H9 (cell line): ENCODE results near the gene GOLPH3L. TPM values are rescaled to one million over a fixed set of nuclear protein-coding genes. Genes with fewer than 3 reads are reported as not detected.

ENCODE experiments used
- DNase-seq: peaks from one replicate; pipeline ENCODE4 v3.0.0-alpha.2; 2017
- H2AFZ ChIP-seq: one replicate; pipeline ENCODE4 v1.6.1; 2013; ENCODE audit warnings: mild to moderate bottlenecking, low read length, control low read depth, moderate library complexity
- H2AK5ac ChIP-seq: 2 replicates; pipeline ENCODE4 v1.6.1; 2013; ENCODE audit warnings: low read length, control low read depth, mixed read lengths; ENCODE audit not compliant: insufficient read length
- H2BK120ac ChIP-seq: one replicate; pipeline ENCODE4 v1.6.1; 2013; ENCODE audit warnings: low read depth, mild to moderate bottlenecking, low read length, control low read depth, inconsistent platforms; ENCODE audit not compliant: poor library complexity, severe bottlenecking
- H2BK12ac ChIP-seq: 2 replicates; pipeline ENCODE4 v1.6.1; 2013; ENCODE audit warnings: low read length, control low read depth, mixed read lengths, low read depth; ENCODE audit not compliant: insufficient read length
- H2BK15ac ChIP-seq: 2 replicates; pipeline ENCODE4 v1.6.1; 2013; ENCODE audit warnings: low read depth, low read length, control low read depth
- H2BK20ac ChIP-seq: one replicate; pipeline ENCODE4 v1.6.1; 2013; ENCODE audit warnings: low read depth, mild to moderate bottlenecking, low read length, control low read depth, inconsistent platforms; ENCODE audit not compliant: poor library complexity, severe bottlenecking
- H2BK5ac ChIP-seq: 2 replicates; pipeline ENCODE4 v1.6.1; 2013; ENCODE audit warnings: low read length, control low read depth, mixed read lengths; ENCODE audit not compliant: insufficient read length
- H3K14ac ChIP-seq: 2 replicates; pipeline ENCODE4 v1.6.1; 2013; ENCODE audit warnings: low read length, control low read depth; ENCODE audit not compliant: insufficient read depth
- H3K18ac ChIP-seq: 2 replicates; pipeline ENCODE4 v1.6.1; 2013; ENCODE audit warnings: low read depth, mild to moderate bottlenecking, mixed read lengths, low read length, control low read depth; ENCODE audit not compliant: insufficient read length
- H3K23ac ChIP-seq: 2 replicates; pipeline ENCODE4 v1.6.1; 2013; ENCODE audit warnings: low read length, control low read depth, mixed read lengths, low read depth; ENCODE audit not compliant: insufficient read length
- H3K23me2 ChIP-seq: 2 replicates; pipeline ENCODE4 v1.6.1; 2013; ENCODE audit warnings: low read depth, mild to moderate bottlenecking, mixed read lengths, low read length, control low read depth; ENCODE audit not compliant: insufficient read length, poor library complexity, severe bottlenecking
- H3K27ac ChIP-seq: 2 replicates; pipeline ENCODE4 v1.5.1; 2013; ENCODE audit warnings: low read length, control low read depth, mixed read lengths, low read depth; ENCODE audit not compliant: insufficient read length
- H3K27me3 ChIP-seq: 2 replicates; pipeline ENCODE4 v1.6.1; 2013; ENCODE audit warnings: low read length, control low read depth, inconsistent platforms; ENCODE audit not compliant: insufficient read depth
- H3K4ac ChIP-seq: 2 replicates; pipeline ENCODE4 v1.6.1; 2013; ENCODE audit warnings: low read depth, mild to moderate bottlenecking, control low read depth, inconsistent platforms, low read length, moderate library complexity
- H3K4me1 ChIP-seq: 2 replicates; pipeline ENCODE4 v1.6.1; 2013; ENCODE audit warnings: low read length, control low read depth, inconsistent platforms; ENCODE audit not compliant: insufficient read depth
- H3K4me2 ChIP-seq: 2 replicates; pipeline ENCODE4 v1.6.1; 2013; ENCODE audit warnings: low read length, control low read depth, mixed read lengths; ENCODE audit not compliant: insufficient read length, insufficient read depth
- H3K56ac ChIP-seq: 2 replicates; pipeline ENCODE4 v1.6.1; 2013; ENCODE audit warnings: low read depth, mild to moderate bottlenecking, mixed read lengths, low read length, control low read depth; ENCODE audit not compliant: insufficient read length
- H3K79me1 ChIP-seq: 2 replicates; pipeline ENCODE4 v1.6.1; 2013; ENCODE audit warnings: low read depth, mild to moderate bottlenecking, moderate library complexity, low read length, control low read depth, inconsistent platforms; ENCODE audit not compliant: insufficient read depth, poor library complexity, severe bottlenecking
- H3K79me2 ChIP-seq: 2 replicates; pipeline ENCODE4 v1.6.1; 2013; ENCODE audit warnings: low read length, control low read depth, inconsistent platforms; ENCODE audit not compliant: insufficient read depth
- H3K9ac ChIP-seq: 2 replicates; pipeline ENCODE4 v1.6.1; 2013; ENCODE audit warnings: low read length, control low read depth, mixed read lengths; ENCODE audit not compliant: insufficient read length; ENCODE audit errors: extremely low read depth
- H3K9me3 ChIP-seq: one replicate; pipeline ENCODE4 v1.6.1; 2013; ENCODE audit warnings: low read depth, low read length, inconsistent platforms; ENCODE audit not compliant: control insufficient read depth
- H3T11ph ChIP-seq: one replicate; pipeline ENCODE4 v1.6.1; 2013; ENCODE audit warnings: mild to moderate bottlenecking, low read length, control low read depth, inconsistent platforms
- H4K20me1 ChIP-seq: one replicate; pipeline ENCODE4 v1.6.1; 2013; ENCODE audit not compliant: control insufficient read depth, insufficient read length, insufficient read depth
- H4K5ac ChIP-seq: 2 replicates; pipeline ENCODE4 v1.6.1; 2013; ENCODE audit warnings: low read depth, mild to moderate bottlenecking, mixed read lengths, low read length, control low read depth; ENCODE audit not compliant: insufficient read length
- H4K8ac ChIP-seq: replicated peaks from 2 replicates; pipeline ENCODE4 v1.6.1; 2013; ENCODE audit warnings: low read length, control low read depth, mixed read lengths, low read depth; ENCODE audit not compliant: insufficient read length
- H4K91ac ChIP-seq: 2 replicates; pipeline ENCODE4 v1.6.1; 2013; ENCODE audit warnings: low read depth, mild to moderate bottlenecking, moderate library complexity, mixed read lengths, low read length, control low read depth; ENCODE audit not compliant: insufficient read length
- H3K27ac Mint-ChIP-seq, 3 experiments: 2 replicates in 2 of 3; 3 replicates in 1 of 3; pipeline ENCODE4 v1.8.0; 2020 to 2021; ENCODE audit warnings: mixed read lengths in 3 of 3, mild to moderate bottlenecking in 1 of 3, moderate library complexity in 1 of 3
- H3K27me3 Mint-ChIP-seq: 2 replicates; pipeline ENCODE4 v1.8.0; 2021; ENCODE audit warnings: low read depth, mild to moderate bottlenecking, moderate library complexity, mixed read lengths
- H3K36me3 Mint-ChIP-seq, 3 experiments: 2 replicates in 2 of 3; 3 replicates in 1 of 3; pipeline ENCODE4 v1.8.0; 2020 to 2021; ENCODE audit warnings: low read depth in 3 of 3, mixed read lengths in 3 of 3; ENCODE audit not compliant: insufficient read depth in 1 of 3
- H3K4me1 Mint-ChIP-seq, 2 experiments: 2 replicates each; pipeline ENCODE4 v1.8.0; 2020; ENCODE audit warnings: mixed read lengths in 2 of 2
- H3K4me3 Mint-ChIP-seq, 2 experiments: 2 replicates in 1 of 2; 3 replicates in 1 of 2; pipeline ENCODE4 v1.8.0; 2020 to 2021; ENCODE audit warnings: mild to moderate bottlenecking in 2 of 2, mixed read lengths in 2 of 2, moderate library complexity in 1 of 2
- H3K9me3 Mint-ChIP-seq, 2 experiments: 2 replicates in 1 of 2; 3 replicates in 1 of 2; pipeline ENCODE4 v1.8.0; 2020; ENCODE audit warnings: mild to moderate bottlenecking in 2 of 2, mixed read lengths in 2 of 2, moderate library complexity in 1 of 2
- WGBS: extraction: QIAGEN DNeasy Blood & Tissue Kit; methylation state at CpG from one replicate; pipeline ENCODE4 v1.1.7; 2013; ENCODE audit warnings: missing lambda C conversion rate, low lambda C conversion rate, mixed read lengths; ENCODE audit not compliant: insufficient read length; ENCODE audit errors: extremely low coverage; 5-methylcytosine and 5-hydroxymethylcytosine counted together
- total RNA-seq: library from RNA; stranded (reverse); gene quantifications from 2 replicates; pipeline ENCODE4 v1.2.1, GENCODE V29; 2021
- TF ChIP-seq, protein P1 (sequence below): fragments of 200-600 bp; sonication (generic); conservative IDR thresholded peaks from 3 replicates; pipeline ENCODE4 v1.8.0; 2021; ENCODE audit warnings: antibody characterized with exemption, mild to moderate bottlenecking

GOLPH3L gene
- total RNA-seq, 1 experiment from 2014 or later: 30.5 TPM

DNA sequence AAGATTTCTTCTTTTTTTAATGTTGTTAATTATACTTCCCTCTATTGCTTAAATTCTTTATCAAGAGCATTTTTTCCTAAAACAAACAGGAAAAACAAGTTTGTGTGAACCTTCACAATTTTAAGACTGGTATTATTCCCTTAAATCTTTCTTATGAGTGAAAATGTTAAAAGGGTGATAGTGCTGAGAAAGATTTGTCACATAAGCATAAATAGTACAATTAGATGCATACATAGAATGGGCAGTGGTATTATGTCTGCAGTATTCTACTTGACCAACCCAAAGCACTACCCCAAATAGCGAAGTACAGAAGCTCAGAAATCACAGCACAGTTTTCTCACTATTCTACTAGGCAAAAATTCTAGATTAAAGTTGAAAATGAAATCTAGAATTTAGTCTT lies 18.0 kb downstream of the GOLPH3L start:
- Mint-ChIP-seq H3K4me3 (no peak overlapping the region), H3K27ac (no peak overlapping the region), H3K9me3 (no peaks in the 10 kb centered on the region), H3K36me3 (peaks cover 6 to 24% (median 16%) of the 10 kb centered on the region in 3 experiments; a peak in 6 of 7 replicates), H3K27me3 (no peaks in the 10 kb centered on the region), H3K4me1 (peaks cover 3 to 4% of the 10 kb centered on the region in 2 experiments)
- Histone ChIP-seq H3K4me2 (no peak overlapping the region), H4K8ac (no peak overlapping the region), H3K9me3 (no peaks in the 10 kb centered on the region), H2BK15ac (no peak overlapping the region), H4K5ac (no peak overlapping the region), H3K14ac (no peak overlapping the region), H3K79me2 (peaks cover 2% of the 10 kb centered on the region; the same call in 1 of the 2 replicates), H3K4me1 (no peaks in the 10 kb centered on the region; the same call in 1 of the 2 replicates), H3K23ac (no peak overlapping the region), H3K79me1 (no peaks in the 10 kb centered on the region), H2AK5ac (no peak overlapping the region), H2BK12ac (no peak overlapping the region), H2BK5ac (no peak overlapping the region), H2AFZ (no peak overlapping the region), H3K27ac (no peak overlapping the region), H2BK120ac (no peak overlapping the region), H4K91ac (no peak overlapping the region), H2BK20ac (no peak overlapping the region), H3K18ac (no peak overlapping the region), H3K27me3 (no peaks in the 10 kb centered on the region), H3K9ac (no peak overlapping the region), H3T11ph (no peak overlapping the region), H4K20me1 (no peaks in the 10 kb centered on the region), H3K56ac (no peak overlapping the region), H3K23me2 (no peaks in the 10 kb centered on the region), H3K4ac (no peak overlapping the region)
- no peak for DNase-seq
- TF ChIP-seq, protein P1, sequence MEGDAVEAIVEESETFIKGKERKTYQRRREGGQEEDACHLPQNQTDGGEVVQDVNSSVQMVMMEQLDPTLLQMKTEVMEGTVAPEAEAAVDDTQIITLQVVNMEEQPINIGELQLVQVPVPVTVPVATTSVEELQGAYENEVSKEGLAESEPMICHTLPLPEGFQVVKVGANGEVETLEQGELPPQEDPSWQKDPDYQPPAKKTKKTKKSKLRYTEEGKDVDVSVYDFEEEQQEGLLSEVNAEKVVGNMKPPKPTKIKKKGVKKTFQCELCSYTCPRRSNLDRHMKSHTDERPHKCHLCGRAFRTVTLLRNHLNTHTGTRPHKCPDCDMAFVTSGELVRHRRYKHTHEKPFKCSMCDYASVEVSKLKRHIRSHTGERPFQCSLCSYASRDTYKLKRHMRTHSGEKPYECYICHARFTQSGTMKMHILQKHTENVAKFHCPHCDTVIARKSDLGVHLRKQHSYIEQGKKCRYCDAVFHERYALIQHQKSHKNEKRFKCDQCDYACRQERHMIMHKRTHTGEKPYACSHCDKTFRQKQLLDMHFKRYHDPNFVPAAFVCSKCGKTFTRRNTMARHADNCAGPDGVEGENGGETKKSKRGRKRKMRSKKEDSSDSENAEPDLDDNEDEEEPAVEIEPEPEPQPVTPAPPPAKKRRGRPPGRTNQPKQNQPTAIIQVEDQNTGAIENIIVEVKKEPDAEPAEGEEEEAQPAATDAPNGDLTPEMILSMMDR: no peak
- no CpG with 5 or more reads among the region's 1 CpG for WGBS
